DND-41 (cell line): ENCODE results near the gene MRAP.

Source experiments
- EZH2 ChIP-seq: IDR thresholded peaks from 3 replicates; pipeline ENCODE4 v1.6.1; 2012; ENCODE audit warnings: borderline replicate concordance, low read depth, mild to moderate bottlenecking, moderate library complexity, low read length, inconsistent platforms; ENCODE audit not compliant: severe bottlenecking
- TF ChIP-seq, protein P1 (sequence below): IDR thresholded peaks from 2 replicates; pipeline ENCODE4 v1.5.1; 2012; ENCODE audit warnings: borderline replicate concordance, low read length, moderate library complexity, mild to moderate bottlenecking; ENCODE audit not compliant: poor library complexity, severe bottlenecking; ENCODE audit errors: extremely low read depth

DNA sequence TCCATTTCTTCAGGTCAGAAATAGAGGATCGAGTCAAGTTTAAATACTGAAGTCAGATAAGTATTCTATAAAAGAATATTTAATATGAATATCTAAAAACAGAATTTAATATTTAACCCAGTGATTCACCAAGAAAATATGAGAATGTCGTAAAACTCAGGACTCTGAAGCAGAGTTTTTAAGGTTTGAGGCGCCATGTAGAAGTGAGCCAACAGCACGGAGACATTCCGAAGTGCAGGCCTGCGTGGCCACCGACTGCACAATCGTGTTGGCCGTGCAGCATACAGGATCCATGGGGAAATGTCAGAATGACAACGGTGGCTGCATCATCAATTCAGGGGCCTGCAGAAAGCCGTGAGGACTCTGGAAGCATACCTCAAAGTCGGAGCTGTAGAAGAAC is 23.4 kb downstream of the MRAP start:
- TF ChIP-seq EZH2 = no peak
- TF ChIP-seq, protein P1, sequence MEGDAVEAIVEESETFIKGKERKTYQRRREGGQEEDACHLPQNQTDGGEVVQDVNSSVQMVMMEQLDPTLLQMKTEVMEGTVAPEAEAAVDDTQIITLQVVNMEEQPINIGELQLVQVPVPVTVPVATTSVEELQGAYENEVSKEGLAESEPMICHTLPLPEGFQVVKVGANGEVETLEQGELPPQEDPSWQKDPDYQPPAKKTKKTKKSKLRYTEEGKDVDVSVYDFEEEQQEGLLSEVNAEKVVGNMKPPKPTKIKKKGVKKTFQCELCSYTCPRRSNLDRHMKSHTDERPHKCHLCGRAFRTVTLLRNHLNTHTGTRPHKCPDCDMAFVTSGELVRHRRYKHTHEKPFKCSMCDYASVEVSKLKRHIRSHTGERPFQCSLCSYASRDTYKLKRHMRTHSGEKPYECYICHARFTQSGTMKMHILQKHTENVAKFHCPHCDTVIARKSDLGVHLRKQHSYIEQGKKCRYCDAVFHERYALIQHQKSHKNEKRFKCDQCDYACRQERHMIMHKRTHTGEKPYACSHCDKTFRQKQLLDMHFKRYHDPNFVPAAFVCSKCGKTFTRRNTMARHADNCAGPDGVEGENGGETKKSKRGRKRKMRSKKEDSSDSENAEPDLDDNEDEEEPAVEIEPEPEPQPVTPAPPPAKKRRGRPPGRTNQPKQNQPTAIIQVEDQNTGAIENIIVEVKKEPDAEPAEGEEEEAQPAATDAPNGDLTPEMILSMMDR = no peak
